GM18873 (cell line): Measurements from ENCODE around the gene CDC42BPA.
"Not testable (repeated sequence)": the region's sequence is repeated elsewhere in the genome, so short reads cannot be mapped to it uniquely, and the experiment has no call there.

Source experiments
- ATAC-seq: cut with Tn5 transposase; IDR thresholded peaks from one replicate; pipeline ENCODE4 v1.9.1; 2021; ENCODE audit warnings: mild to moderate bottlenecking, moderate library complexity, moderate number of reproducible peaks; ENCODE audit not compliant: unreplicated experiment, low FRiP score

Gene CDC42BPA

GRCh38 chr1:227318016-227318852 is at the start of gene CDC42BPA:
Gene CDC42BPA (minus strand): TSS chr1:227318492. CDS start chr1:227317182, 1,310 bp downstream.
- ATAC-seq: no peak

GRCh38 chr1:227368009-227368408 is 49.7 kb upstream of the CDC42BPA start:
- ATAC-seq: no peak

GRCh38 chr1:227365473-227366431 is 47.5 kb upstream of the CDC42BPA start:
- no peak for ATAC-seq

GRCh38 chr1:227364657-227365056 is 46.4 kb upstream of the CDC42BPA start:
- no peak for ATAC-seq

GRCh38 chr1:227363825-227364224 is 45.5 kb upstream of the CDC42BPA start:
- ATAC-seq: no peak

GRCh38 chr1:227362039-227362438 is 43.7 kb upstream of the CDC42BPA start:
- ATAC-seq: no peak

- no peak for ATAC-seq
These were observed 39.6 kb upstream of the CDC42BPA start for GRCh38 chr1:227357927-227358302.

GRCh38 chr1:227357171-227357926 is 39.1 kb upstream of the CDC42BPA start:
- no peak for ATAC-seq

GRCh38 chr1:227356620-227357146 is 38.4 kb upstream of the CDC42BPA start:
- no peak for ATAC-seq

GRCh38 chr1:227355542-227356245 is 37.4 kb upstream of the CDC42BPA start:
- no peak for ATAC-seq

GRCh38 chr1:227353186-227353585 is 34.9 kb upstream of the CDC42BPA start:
- no peak for ATAC-seq

GRCh38 chr1:227352164-227352563 is 33.9 kb upstream of the CDC42BPA start:
- ATAC-seq: not testable (repeated sequence)

- ATAC-seq: no peak
These were observed 33.2 kb upstream of the CDC42BPA start for GRCh38 chr1:227351443-227351842.

GRCh38 chr1:227349967-227350366 is 31.7 kb upstream of the CDC42BPA start:
- no peak for ATAC-seq

GRCh38 chr1:227343727-227344551 is 25.6 kb upstream of the CDC42BPA start:
- ATAC-seq: no peak

GRCh38 chr1:227343206-227343605 is 24.9 kb upstream of the CDC42BPA start:
- no peak for ATAC-seq

- ATAC-seq: no peak
These were observed 24.0 kb upstream of the CDC42BPA start for GRCh38 chr1:227342075-227342829.

- not testable (repeated sequence) for ATAC-seq
These were observed 17.8 kb upstream of the CDC42BPA start for GRCh38 chr1:227336136-227336535.
